ENCODE measurements around the gene CTNNB1.

Gene CTNNB1

GRCh38 chr3:41199866-41200668, 762 bp downstream of the CTNNB1 start:
- Mint-ChIP-seq H3K9me3 (no peaks in the 10 kb centered on the region), H3K27me3 (peaks cover 8% of the 10 kb centered on the region), H3K27ac (peak overlapping the region; percentile 88), H3K4me1 (peaks cover 44% of the 10 kb centered on the region), H3K36me3 (peaks cover 12% of the 10 kb centered on the region), H3K4me3 (peak overlapping the region; percentile 91)
- peak; percentile 59 for DNase-seq
- CTCF ChIA-PET = no interaction called here

- peaks cover 12% of the 10 kb centered on the region for H3K36me3 Mint-ChIP-seq
- H3K4me3 Mint-ChIP-seq = peak overlapping the region; percentile 91
- H3K27ac Mint-ChIP-seq = peak overlapping the region; percentile 88
- CTCF ChIA-PET = no interaction called here
- H3K4me1 Mint-ChIP-seq = peaks cover 45% of the 10 kb centered on the region
- peak; percentile 34 for DNase-seq
- H3K9me3 Mint-ChIP-seq = no peaks in the 10 kb centered on the region
- H3K27me3 Mint-ChIP-seq = peaks cover 8% of the 10 kb centered on the region
These were observed 1.3 kb downstream of the CTNNB1 start for GRCh38 chr3:41200669-41201021.

- Mint-ChIP-seq H3K27ac (no peak overlapping the region), H3K4me3 (peak overlapping the region; percentile 42), H3K36me3 (peaks cover 12% of the 10 kb centered on the region), H3K9me3 (no peaks in the 10 kb centered on the region), H3K4me1 (peaks cover 52% of the 10 kb centered on the region), H3K27me3 (no peaks in the 10 kb centered on the region)
- CTCF ChIA-PET = interaction anchor here (0.6 to 1.3 kb wide), 2 partner anchors 12 to 218 kb away, joined by 3 read pairs; no protein-coding TSS in a partner anchor
- no peak for DNase-seq
These were observed 2.9 kb downstream of the CTNNB1 start for GRCh38 chr3:41202075-41202833.

- no peak for DNase-seq
- H3K4me3 Mint-ChIP-seq = no peak overlapping the region
- no peaks in the 10 kb centered on the region for H3K27me3 Mint-ChIP-seq
- no peaks in the 10 kb centered on the region for H3K9me3 Mint-ChIP-seq
- H3K4me1 Mint-ChIP-seq = peaks cover 58% of the 10 kb centered on the region
- peaks cover 12% of the 10 kb centered on the region for H3K36me3 Mint-ChIP-seq
- no peak overlapping the region for H3K27ac Mint-ChIP-seq
- CTCF ChIA-PET = interaction anchor here (0.6 to 1.3 kb wide), 2 partner anchors 13 to 218 kb away, joined by 3 read pairs; no protein-coding TSS in a partner anchor
These were observed 3.6 kb downstream of the CTNNB1 start for GRCh38 chr3:41202834-41203345.

GRCh38 chr3:41204369-41204768, 5.1 kb downstream of the CTNNB1 start:
- H3K36me3 Mint-ChIP-seq = peaks cover 19% of the 10 kb centered on the region
- CTCF ChIA-PET = no interaction called here
- H3K4me1 Mint-ChIP-seq = peaks cover 64% of the 10 kb centered on the region
- DNase-seq = no peak
- no peaks in the 10 kb centered on the region for H3K9me3 Mint-ChIP-seq
- H3K4me3 Mint-ChIP-seq = no peak overlapping the region
- no peaks in the 10 kb centered on the region for H3K27me3 Mint-ChIP-seq
- H3K27ac Mint-ChIP-seq = no peak overlapping the region

GRCh38 chr3:41205591-41205990, 6.3 kb downstream of the CTNNB1 start:
- CTCF ChIA-PET = no interaction called here
- Mint-ChIP-seq H3K36me3 (peaks cover 20% of the 10 kb centered on the region), H3K27ac (no peak overlapping the region), H3K4me1 (peaks cover 65% of the 10 kb centered on the region), H3K27me3 (no peaks in the 10 kb centered on the region), H3K9me3 (no peaks in the 10 kb centered on the region), H3K4me3 (no peak overlapping the region)
- no peak for DNase-seq

- Mint-ChIP-seq H3K4me1 (peaks cover 50% of the 10 kb centered on the region), H3K4me3 (no peak overlapping the region), H3K36me3 (peaks cover 24% of the 10 kb centered on the region), H3K27ac (no peak overlapping the region), H3K27me3 (no peaks in the 10 kb centered on the region), H3K9me3 (no peaks in the 10 kb centered on the region)
- CTCF ChIA-PET = no interaction called here
- no peak for DNase-seq
These were observed 8.1 kb downstream of the CTNNB1 start for GRCh38 chr3:41207355-41207754.

GRCh38 chr3:41208507-41209220, 9.4 kb downstream of the CTNNB1 start:
- no peak overlapping the region for H3K4me3 Mint-ChIP-seq
- no peak for DNase-seq
- H3K27ac Mint-ChIP-seq = no peak overlapping the region
- H3K4me1 Mint-ChIP-seq = peaks cover 38% of the 10 kb centered on the region
- no peaks in the 10 kb centered on the region for H3K9me3 Mint-ChIP-seq
- H3K36me3 Mint-ChIP-seq = peaks cover 24% of the 10 kb centered on the region
- CTCF ChIA-PET = no interaction called here
- no peaks in the 10 kb centered on the region for H3K27me3 Mint-ChIP-seq

- H3K4me3 Mint-ChIP-seq = no peak overlapping the region
- no peaks in the 10 kb centered on the region for H3K9me3 Mint-ChIP-seq
- no peaks in the 10 kb centered on the region for H3K27me3 Mint-ChIP-seq
- peaks cover 31% of the 10 kb centered on the region for H3K4me1 Mint-ChIP-seq
- no peak for DNase-seq
- H3K27ac Mint-ChIP-seq = no peak overlapping the region
- peaks cover 24% of the 10 kb centered on the region for H3K36me3 Mint-ChIP-seq
- CTCF ChIA-PET = no interaction called here
These were observed 10.3 kb downstream of the CTNNB1 start for GRCh38 chr3:41209646-41210045.

- Mint-ChIP-seq H3K4me1 (peaks cover 29% of the 10 kb centered on the region), H3K27ac (no peak overlapping the region), H3K9me3 (no peaks in the 10 kb centered on the region), H3K27me3 (no peaks in the 10 kb centered on the region), H3K36me3 (peaks cover 27% of the 10 kb centered on the region), H3K4me3 (no peak overlapping the region)
- DNase-seq = no peak
- CTCF ChIA-PET = no interaction called here
These were observed 11.7 kb downstream of the CTNNB1 start for GRCh38 chr3:41210966-41211365.

- CTCF ChIA-PET = interaction anchor here (0.6 kb wide), 1 partner anchor 411 kb away, joined by 3 read pairs; no protein-coding TSS in a partner anchor
- DNase-seq = no peak
- H3K27me3 Mint-ChIP-seq = no peaks in the 10 kb centered on the region
- peaks cover 30% of the 10 kb centered on the region for H3K4me1 Mint-ChIP-seq
- peaks cover 30% of the 10 kb centered on the region for H3K36me3 Mint-ChIP-seq
- H3K9me3 Mint-ChIP-seq = no peaks in the 10 kb centered on the region
- H3K27ac Mint-ChIP-seq = no peak overlapping the region
- H3K4me3 Mint-ChIP-seq = no peak overlapping the region
These were observed 12.8 kb downstream of the CTNNB1 start for GRCh38 chr3:41212088-41212487.

- Mint-ChIP-seq H3K27ac (no peak overlapping the region), H3K4me3 (no peak overlapping the region), H3K36me3 (peaks cover 26% of the 10 kb centered on the region), H3K9me3 (no peaks in the 10 kb centered on the region), H3K4me1 (peaks cover 20% of the 10 kb centered on the region), H3K27me3 (no peaks in the 10 kb centered on the region)
- CTCF ChIA-PET = interaction anchor here (0.5 kb wide), 1 partner anchor 689 kb away, joined by 3 read pairs; no protein-coding TSS in a partner anchor
- no peak for DNase-seq
These were observed 14.3 kb downstream of the CTNNB1 start for GRCh38 chr3:41213588-41213987.

- H3K4me3 Mint-ChIP-seq = no peak overlapping the region
- peaks cover 19% of the 10 kb centered on the region for H3K36me3 Mint-ChIP-seq
- no peak overlapping the region for H3K27ac Mint-ChIP-seq
- no peaks in the 10 kb centered on the region for H3K27me3 Mint-ChIP-seq
- DNase-seq = no peak
- H3K4me1 Mint-ChIP-seq = peaks cover 19% of the 10 kb centered on the region
- H3K9me3 Mint-ChIP-seq = no peaks in the 10 kb centered on the region
- CTCF ChIA-PET = no interaction called here
These were observed 17.1 kb downstream of the CTNNB1 start for GRCh38 chr3:41216422-41216821.

GRCh38 chr3:41216993-41217392, 17.7 kb downstream of the CTNNB1 start:
- H3K4me3 Mint-ChIP-seq = no peak overlapping the region

More at GRCh38 chr3:41216993-41217392, 17.7 kb downstream of the CTNNB1 start:
- CTCF ChIA-PET = no interaction called here
- peaks cover 23% of the 10 kb centered on the region for H3K4me1 Mint-ChIP-seq
- no peaks in the 10 kb centered on the region for H3K27me3 Mint-ChIP-seq
- H3K27ac Mint-ChIP-seq = no peak overlapping the region
- no peaks in the 10 kb centered on the region for H3K9me3 Mint-ChIP-seq
- H3K36me3 Mint-ChIP-seq = peaks cover 17% of the 10 kb centered on the region
- DNase-seq = no peak
